HepG2 (cell line): Measurements from ENCODE around the gene UXS1.

Source experiments
- ATAD3A ChIP-seq: sonication (generic); formaldehyde crosslinking; IDR thresholded peaks from 2 replicates; pipeline ENCODE4 v1.4.0; 2020; ENCODE audit warnings: missing genetic modification reagents
- ERF ChIP-seq: IDR thresholded peaks from 2 replicates; pipeline ENCODE4 v1.6.1; 2018; ENCODE audit warnings: missing biosample characterization, missing genetic modification reagents
- GABPB1 ChIP-seq: IDR thresholded peaks from 2 replicates; pipeline ENCODE4 v1.6.1; 2016; ENCODE audit warnings: mild to moderate bottlenecking, missing genetic modification reagents, moderate library complexity, missing compliant biosample characterization
- ZBTB34 ChIP-seq: sonication (generic); formaldehyde crosslinking; IDR thresholded peaks from 2 replicates; pipeline ENCODE4 v1.8.0; 2022; ENCODE audit warnings: mild to moderate bottlenecking, missing genetic modification reagents
- ZNF263 ChIP-seq: sonication (generic); formaldehyde crosslinking; IDR thresholded peaks from 2 replicates; pipeline ENCODE4 v1.4.0; 2020; ENCODE audit warnings: missing genetic modification reagents
- ZNF75D ChIP-seq: sonication (generic); formaldehyde crosslinking; IDR thresholded peaks from 2 replicates; pipeline ENCODE4 v1.8.1; 2023; ENCODE audit warnings: missing genetic modification reagents, mild to moderate bottlenecking, borderline replicate concordance
- TF ChIP-seq, protein P1 (sequence below): sonication (generic); formaldehyde crosslinking; IDR thresholded peaks from 2 replicates; pipeline ENCODE4 v1.5.1; 2020; ENCODE audit warnings: missing genetic modification reagents, mild to moderate bottlenecking, borderline replicate concordance

DNA sequence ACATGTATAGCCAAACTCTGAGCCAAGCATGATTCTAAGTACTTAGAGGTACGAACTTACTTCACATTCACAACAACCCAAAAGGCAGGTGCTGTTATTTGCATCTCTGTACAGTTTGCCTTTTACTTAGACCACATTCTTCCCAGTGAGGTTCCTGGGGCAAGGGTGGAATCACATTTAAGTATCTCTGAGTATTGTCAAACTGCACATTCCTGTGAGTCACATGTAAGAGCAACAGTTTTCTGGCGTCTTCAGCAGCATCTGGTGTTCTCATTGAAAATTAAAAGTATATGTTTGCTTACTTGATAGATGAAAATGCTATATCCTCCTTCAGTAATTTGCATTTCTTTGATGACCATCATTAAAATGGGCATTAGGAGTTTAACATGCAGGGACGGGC lies 119.1 kb downstream of the UXS1 start:
- TF ChIP-seq ATAD3A (CRISPR knock-in tag), result no peak
- TF ChIP-seq ZNF263 (CRISPR knock-in tag), result no peak
- TF ChIP-seq, protein P1, sequence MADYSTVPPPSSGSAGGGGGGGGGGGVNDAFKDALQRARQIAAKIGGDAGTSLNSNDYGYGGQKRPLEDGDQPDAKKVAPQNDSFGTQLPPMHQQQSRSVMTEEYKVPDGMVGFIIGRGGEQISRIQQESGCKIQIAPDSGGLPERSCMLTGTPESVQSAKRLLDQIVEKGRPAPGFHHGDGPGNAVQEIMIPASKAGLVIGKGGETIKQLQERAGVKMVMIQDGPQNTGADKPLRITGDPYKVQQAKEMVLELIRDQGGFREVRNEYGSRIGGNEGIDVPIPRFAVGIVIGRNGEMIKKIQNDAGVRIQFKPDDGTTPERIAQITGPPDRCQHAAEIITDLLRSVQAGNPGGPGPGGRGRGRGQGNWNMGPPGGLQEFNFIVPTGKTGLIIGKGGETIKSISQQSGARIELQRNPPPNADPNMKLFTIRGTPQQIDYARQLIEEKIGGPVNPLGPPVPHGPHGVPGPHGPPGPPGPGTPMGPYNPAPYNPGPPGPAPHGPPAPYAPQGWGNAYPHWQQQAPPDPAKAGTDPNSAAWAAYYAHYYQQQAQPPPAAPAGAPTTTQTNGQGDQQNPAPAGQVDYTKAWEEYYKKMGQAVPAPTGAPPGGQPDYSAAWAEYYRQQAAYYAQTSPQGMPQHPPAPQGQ, result no peak
- TF ChIP-seq GABPB1 (CRISPR knock-in tag), result no peak
- no peak for TF ChIP-seq ZBTB34 (CRISPR knock-in tag)
- no peak for TF ChIP-seq ZNF75D
- no peak for TF ChIP-seq ERF
